Lower leg skin (tissue), 3 donors: ENCODE results near the gene SNRNP70.

ENCODE experiments used
- CTCF ChIP-seq, 3 donors: fragments of 450-650 bp; IDR thresholded peaks; one replicate each; pipeline ENCODE4 v1.5.1; 2016; ENCODE audit warnings: antibody characterized with exemption in 3 of 3, mild to moderate bottlenecking in 3 of 3, moderate library complexity in 2 of 3
- POLR2A ChIP-seq, 2 donors: fragments of 450-650 bp; IDR thresholded peaks; one replicate each; pipeline ENCODE4 v1.6.1; 2016 to 2017; ENCODE audit warnings: antibody characterized with exemption in 2 of 2, mild to moderate bottlenecking in 1 of 2, moderate library complexity in 1 of 2

GRCh38 chr19:49064768-49065611, 20.3 kb upstream of the SNRNP70 start, which contains the start of gene NTF4:
- no peak for TF ChIP-seq CTCF (IDR thresholded peaks at IDR 0.05)
- TF ChIP-seq POLR2A (IDR thresholded peaks at IDR 0.05), result no peak
